HG03135 (cell line): Measurements from ENCODE around the gene XCL1.

Source experiments
- ATAC-seq: cut with Tn5 transposase; IDR thresholded peaks from one replicate; pipeline ENCODE4 v1.9.1; 2021; ENCODE audit warnings: mild to moderate bottlenecking, moderate library complexity; ENCODE audit not compliant: unreplicated experiment

The XCL1 gene

GRCh38 chr1:168603501-168604110, 27.2 kb downstream of the XCL1 start:
- no peak for ATAC-seq

- no peak for ATAC-seq
Measured at GRCh38 chr1:168605443-168605842, 29.0 kb downstream of the XCL1 start.

GRCh38 chr1:168606096-168606495, 29.7 kb downstream of the XCL1 start:
- no peak for ATAC-seq

- ATAC-seq, result no peak
Measured at GRCh38 chr1:168607872-168608428, 31.5 kb downstream of the XCL1 start.

GRCh38 chr1:168608796-168609715, 32.7 kb downstream of the XCL1 start:
- no peak for ATAC-seq

- no peak for ATAC-seq
Measured at GRCh38 chr1:168609741-168610510, 33.5 kb downstream of the XCL1 start.

GRCh38 chr1:168613038-168613451, 36.6 kb downstream of the XCL1 start:
- ATAC-seq, result no peak

GRCh38 chr1:168613691-168614231, 37.4 kb downstream of the XCL1 start:
- ATAC-seq, result no peak

- no peak for ATAC-seq
Measured at GRCh38 chr1:168614235-168614634, 37.8 kb downstream of the XCL1 start.

GRCh38 chr1:168615965-168616364, 39.6 kb downstream of the XCL1 start:
- no peak for ATAC-seq

- no peak for ATAC-seq
Measured at GRCh38 chr1:168617974-168618750, 41.8 kb downstream of the XCL1 start.

GRCh38 chr1:168618886-168619285, 42.5 kb downstream of the XCL1 start:
- no peak for ATAC-seq

GRCh38 chr1:168621356-168621755, 45.0 kb downstream of the XCL1 start:
- ATAC-seq, result no peak

GRCh38 chr1:168623003-168623828, 46.8 kb downstream of the XCL1 start:
- no peak for ATAC-seq

GRCh38 chr1:168623831-168624230, 47.4 kb downstream of the XCL1 start:
- no peak for ATAC-seq

- ATAC-seq, result no peak
Measured at GRCh38 chr1:168626326-168626725, 49.9 kb downstream of the XCL1 start.

GRCh38 chr1:168627370-168627769, 51.0 kb downstream of the XCL1 start:
- ATAC-seq, result no peak

- ATAC-seq, result no peak
Measured at GRCh38 chr1:168628807-168629206, 52.4 kb downstream of the XCL1 start.

- ATAC-seq, result no peak
Measured at GRCh38 chr1:168629466-168629865, 53.1 kb downstream of the XCL1 start.
